ENCODE results near the gene AURKAIP1.
"Not testable (repeated sequence)": the region's sequence is repeated elsewhere in the genome, so short reads cannot be mapped to it uniquely, and the experiment has no call there.

The AURKAIP1 gene

GRCh38 chr1:1387098-1388077 is 12.4 kb upstream of the AURKAIP1 start:
- no peak for DNase-seq (ENCODE audit: low read depth in 1 of 2, low spot score in 1 of 2)

- no peak for DNase-seq (ENCODE audit: low read depth in 1 of 2, low spot score in 1 of 2)
Measured at GRCh38 chr1:1385931-1386330, 10.9 kb upstream of the AURKAIP1 start.

- DNase-seq (ENCODE audit: low read depth in 1 of 2, low spot score in 1 of 2): not testable (repeated sequence)
Measured at GRCh38 chr1:1385339-1385738, 10.3 kb upstream of the AURKAIP1 start.

GRCh38 chr1:1381294-1381693 is 6.3 kb upstream of the AURKAIP1 start:
- no peak for DNase-seq (ENCODE audit: low read depth in 1 of 2, low spot score in 1 of 2)

- no peak for DNase-seq (ENCODE audit: low read depth in 1 of 2, low spot score in 1 of 2)
Measured at GRCh38 chr1:1380860-1381259, 5.9 kb upstream of the AURKAIP1 start.

- DNase-seq (ENCODE audit: low read depth in 1 of 2, low spot score in 1 of 2): no peak
Measured at GRCh38 chr1:1377540-1378205, 2.7 kb upstream of the AURKAIP1 start.

- no peak for DNase-seq (ENCODE audit: low read depth in 1 of 2, low spot score in 1 of 2)
Measured at GRCh38 chr1:1376551-1377226, 1.7 kb upstream of the AURKAIP1 start.

GRCh38 chr1:1374589-1374928 is 448 bp downstream of the AURKAIP1 start:
- DNase-seq (ENCODE audit: low read depth in 1 of 2, low spot score in 1 of 2): no peak

- no peak for DNase-seq (ENCODE audit: low read depth in 1 of 2, low spot score in 1 of 2)
Measured at GRCh38 chr1:1373815-1374588, 1.0 kb downstream of the AURKAIP1 start.

- DNase-seq (ENCODE audit: low read depth in 1 of 2, low spot score in 1 of 2): no peak
Measured at GRCh38 chr1:1373051-1373814, 1.8 kb downstream of the AURKAIP1 start.

- peak; percentile 67 to 69 for DNase-seq (ENCODE audit: low read depth in 1 of 2, low spot score in 1 of 2)
Measured at GRCh38 chr1:1371746-1372711, 3.0 kb downstream of the AURKAIP1 start.

GRCh38 chr1:1371364-1371745 is 3.7 kb downstream of the AURKAIP1 start:
- DNase-seq (ENCODE audit: low read depth in 1 of 2, low spot score in 1 of 2): peak in 1 of 2 donors; percentile 48

GRCh38 chr1:1370771-1371300 is 4.2 kb downstream of the AURKAIP1 start:
- DNase-seq (ENCODE audit: low read depth in 1 of 2, low spot score in 1 of 2): no peak

GRCh38 chr1:1370094-1370493 is 4.9 kb downstream of the AURKAIP1 start:
- not testable (repeated sequence) for DNase-seq (ENCODE audit: low read depth in 1 of 2, low spot score in 1 of 2)

- DNase-seq (ENCODE audit: low read depth in 1 of 2, low spot score in 1 of 2): no peak
Measured at GRCh38 chr1:1367315-1367714, 7.7 kb downstream of the AURKAIP1 start.

GRCh38 chr1:1366699-1367066 is 8.3 kb downstream of the AURKAIP1 start:
- DNase-seq (ENCODE audit: low read depth in 1 of 2, low spot score in 1 of 2): no peak

- DNase-seq (ENCODE audit: low read depth in 1 of 2, low spot score in 1 of 2): no peak
Measured at GRCh38 chr1:1365875-1366698, 8.9 kb downstream of the AURKAIP1 start.

GRCh38 chr1:1364266-1364665 is 10.7 kb downstream of the AURKAIP1 start:
- DNase-seq (ENCODE audit: low read depth in 1 of 2, low spot score in 1 of 2): no peak

Measured in activated T-helper 1 cell treated with anti-CD3 and anti-CD28 coated beads, Interleukin-2, amount 50 U/mL, for 16 hours (primary cell).